IPS-15b (cell line): ENCODE measurements around the gene SUPT4H1.

ENCODE experiments used
- H3K27me3 ChIP-seq: one replicate; pipeline ENCODE4 v1.6.1; 2013; ENCODE audit warnings: low read length; ENCODE audit not compliant: control insufficient read depth, insufficient read depth
- H3K36me3 ChIP-seq: one replicate; pipeline ENCODE4 v1.6.1; 2013; ENCODE audit warnings: low read length; ENCODE audit not compliant: control insufficient read depth, insufficient read depth
- H3K4me1 ChIP-seq: one replicate; pipeline ENCODE4 v1.6.1; 2013; ENCODE audit warnings: mild to moderate bottlenecking, low read length; ENCODE audit not compliant: control insufficient read depth, insufficient read depth
- H3K4me3 ChIP-seq: one replicate; pipeline ENCODE4 v1.5.1; 2013; ENCODE audit warnings: low read depth, low read length
- H3K9ac ChIP-seq: one replicate; pipeline ENCODE4 v1.6.1; 2013; ENCODE audit warnings: low read depth, mild to moderate bottlenecking, low read length
- H3K9me3 ChIP-seq: one replicate; pipeline ENCODE4 v1.6.1; 2013; ENCODE audit warnings: mild to moderate bottlenecking, low read length; ENCODE audit not compliant: control insufficient read depth, insufficient read depth

Gene SUPT4H1

DNA sequence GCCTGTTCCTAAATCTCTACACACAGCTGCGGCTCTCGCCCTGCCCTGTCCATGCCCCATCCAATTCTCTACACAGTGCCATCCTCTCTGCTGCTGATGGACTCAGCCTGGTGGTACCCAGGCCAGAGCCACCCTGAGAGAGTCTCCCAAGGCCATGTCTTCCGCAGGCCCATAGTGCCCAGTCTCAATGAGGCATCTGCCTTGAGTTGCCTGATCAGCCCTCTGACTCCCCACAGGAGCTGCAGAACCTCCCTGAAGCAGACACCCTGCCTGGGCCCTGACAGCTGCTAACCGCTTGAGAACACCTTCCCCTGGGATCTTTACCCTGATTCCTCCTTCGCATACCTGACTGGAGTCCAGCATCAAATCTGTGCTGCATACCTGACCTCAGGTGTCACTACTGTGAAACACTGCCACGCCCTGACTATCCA lies 36.7 kb downstream of the SUPT4H1 start:
- Histone ChIP-seq H3K4me3 (no peak overlapping the region), H3K9me3 (no peaks in the 10 kb centered on the region), H3K36me3 (no peaks in the 10 kb centered on the region), H3K4me1 (no peaks in the 10 kb centered on the region), H3K9ac (no peak overlapping the region), H3K27me3 (no peaks in the 10 kb centered on the region)

DNA sequence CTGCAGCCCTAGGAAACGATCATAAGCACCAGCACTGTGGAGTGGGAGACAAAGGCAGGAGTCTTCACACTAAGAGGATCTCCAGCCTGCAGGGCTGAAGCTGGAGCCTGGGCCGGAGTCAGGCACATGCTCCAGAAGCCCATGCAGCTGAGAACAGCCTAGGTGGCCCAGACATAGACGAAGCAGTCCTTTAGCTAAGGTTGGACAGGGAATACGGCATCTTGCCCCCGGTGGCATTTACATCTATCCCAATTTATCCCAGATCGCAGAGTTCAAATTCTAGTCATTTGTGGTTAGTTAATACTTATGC lies 37.3 kb downstream of the SUPT4H1 start:
- no peaks in the 10 kb centered on the region for H3K36me3 ChIP-seq
- H3K4me3 ChIP-seq = no peak overlapping the region
- no peaks in the 10 kb centered on the region for H3K4me1 ChIP-seq
- no peak overlapping the region for H3K9ac ChIP-seq
- H3K9me3 ChIP-seq = no peaks in the 10 kb centered on the region
- no peaks in the 10 kb centered on the region for H3K27me3 ChIP-seq

DNA sequence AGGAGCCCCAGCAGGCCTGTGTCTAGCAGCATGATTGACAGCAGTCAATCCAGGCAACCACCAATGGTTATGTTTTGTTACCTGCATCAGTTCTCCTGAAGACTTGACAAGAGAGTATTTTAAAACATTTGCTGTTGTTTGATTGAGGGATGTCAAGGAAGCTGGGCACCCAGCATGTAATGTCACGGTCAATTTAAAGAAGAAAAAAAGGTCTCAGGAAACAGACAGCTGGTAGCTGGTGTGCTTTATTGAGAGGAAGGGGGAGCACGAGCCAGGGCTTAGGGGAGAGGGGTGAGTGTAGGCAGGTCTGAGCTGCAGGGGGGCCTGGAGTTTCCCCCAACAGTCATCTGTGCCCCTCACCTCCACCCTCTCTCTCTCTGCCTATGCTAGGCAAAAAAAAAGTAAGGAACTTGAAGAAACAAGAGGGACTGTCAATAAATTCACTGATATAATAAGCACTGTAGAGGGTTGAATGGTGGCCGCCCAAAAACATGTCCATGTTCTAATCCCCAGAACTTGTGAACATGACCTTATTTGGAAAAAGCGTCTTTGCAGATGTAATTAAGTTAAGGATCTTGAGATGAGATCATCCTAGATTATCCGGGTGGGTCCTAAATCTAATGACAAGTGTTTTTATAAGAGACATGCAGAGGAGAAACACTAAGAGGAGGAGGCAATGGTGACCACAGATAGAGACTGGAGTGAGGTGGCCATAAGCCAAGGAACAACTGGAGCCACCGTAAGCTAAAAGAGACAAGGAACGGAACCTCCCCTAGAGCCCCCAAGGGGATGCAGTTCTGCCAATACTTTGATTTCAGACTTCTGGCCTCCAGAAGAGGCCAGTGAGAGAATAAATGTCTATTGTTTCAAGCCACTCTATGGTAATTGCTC lies 37.9 kb downstream of the SUPT4H1 start:
- no peak overlapping the region for H3K4me3 ChIP-seq
- H3K9ac ChIP-seq = no peak overlapping the region
- H3K4me1 ChIP-seq = no peaks in the 10 kb centered on the region
- no peaks in the 10 kb centered on the region for H3K36me3 ChIP-seq
- no peaks in the 10 kb centered on the region for H3K9me3 ChIP-seq
- H3K27me3 ChIP-seq = no peaks in the 10 kb centered on the region

DNA sequence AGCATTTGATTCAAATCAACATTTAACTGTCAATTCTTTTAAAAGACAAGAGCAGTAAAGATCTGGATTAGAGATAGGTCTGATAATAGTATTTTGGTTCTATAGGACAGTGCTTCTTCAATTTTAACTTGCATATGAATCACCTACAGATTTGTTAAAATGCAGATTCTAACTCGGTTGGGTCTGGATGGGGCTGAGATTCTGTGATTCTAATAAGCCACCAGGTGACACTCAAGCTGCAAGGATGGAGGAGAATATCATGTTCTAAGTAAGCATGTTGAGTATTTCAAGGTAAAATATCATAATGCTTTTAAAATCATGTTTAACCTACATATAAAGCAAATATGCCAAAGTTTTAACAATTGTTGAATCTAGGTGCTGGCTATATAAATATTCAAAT lies 39.2 kb downstream of the SUPT4H1 start:
- no peak overlapping the region for H3K4me3 ChIP-seq
- H3K9ac ChIP-seq = no peak overlapping the region
- H3K9me3 ChIP-seq = no peaks in the 10 kb centered on the region
- no peaks in the 10 kb centered on the region for H3K4me1 ChIP-seq
- no peaks in the 10 kb centered on the region for H3K27me3 ChIP-seq
- peaks cover 2% of the 10 kb centered on the region for H3K36me3 ChIP-seq

DNA sequence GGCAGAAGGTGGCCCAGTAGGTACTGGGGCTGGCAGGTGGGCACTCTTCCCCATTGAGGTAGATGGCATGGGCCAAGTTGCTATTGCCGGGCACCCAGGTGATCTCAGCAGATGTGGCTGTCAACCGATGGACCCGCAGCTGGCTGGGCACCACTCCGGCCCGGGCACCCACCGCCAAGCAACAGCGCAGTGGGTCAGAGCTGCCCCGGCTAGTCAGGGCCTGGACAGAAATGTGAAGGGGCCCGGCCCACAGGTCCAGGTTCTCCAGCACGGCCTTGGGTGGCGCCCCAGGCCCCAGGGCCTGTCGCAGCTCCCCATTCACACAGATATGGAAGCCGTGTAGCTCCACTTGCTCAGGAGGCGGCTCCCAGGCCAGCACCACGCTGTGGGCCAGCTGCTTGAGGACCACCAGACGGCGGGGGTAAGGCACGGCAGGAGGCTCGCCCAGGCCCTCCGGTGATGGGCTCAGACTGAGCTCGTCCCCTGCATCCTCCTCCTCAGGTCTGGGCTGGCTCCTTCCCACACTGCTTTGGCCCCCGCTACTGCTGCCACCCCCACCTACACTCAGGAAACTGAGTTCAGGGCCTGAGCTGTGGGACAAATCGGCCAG lies 39.9 kb downstream of the SUPT4H1 start:
- Histone ChIP-seq H3K27me3 (no peaks in the 10 kb centered on the region), H3K36me3 (peaks cover 2% of the 10 kb centered on the region)

DNA sequence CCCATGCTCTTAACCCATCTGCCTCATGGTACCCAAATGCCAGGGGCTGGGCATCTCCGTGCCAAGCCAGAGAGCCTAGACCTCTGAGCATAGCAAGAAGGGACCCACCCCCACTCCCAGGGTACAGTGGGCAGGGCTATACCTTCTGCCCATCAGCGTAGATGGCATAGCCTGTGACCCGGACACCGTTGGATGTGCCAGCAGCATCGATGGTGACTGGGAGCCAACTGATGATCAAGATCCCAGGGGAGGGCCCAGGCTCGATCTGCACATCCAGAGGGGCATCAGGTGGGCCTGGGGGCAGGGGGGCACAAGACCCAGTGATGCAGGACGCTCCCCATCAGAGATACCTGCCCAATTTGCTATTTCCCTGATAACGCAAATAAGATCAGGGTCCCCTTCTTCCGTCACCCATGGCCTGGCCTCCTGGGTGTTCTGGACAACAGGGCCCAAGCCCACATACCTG lies 40.5 kb downstream of the SUPT4H1 start:
- Histone ChIP-seq H3K36me3 (peaks cover 2% of the 10 kb centered on the region), H3K9ac (no peak overlapping the region), H3K4me1 (no peaks in the 10 kb centered on the region), H3K27me3 (no peaks in the 10 kb centered on the region), H3K9me3 (no peaks in the 10 kb centered on the region), H3K4me3 (no peak overlapping the region)

More for the DNA sequence above, 39.9 kb downstream of the SUPT4H1 start:
- Histone ChIP-seq H3K4me3 (no peak overlapping the region), H3K4me1 (no peaks in the 10 kb centered on the region), H3K9ac (no peak overlapping the region), H3K9me3 (no peaks in the 10 kb centered on the region)

DNA sequence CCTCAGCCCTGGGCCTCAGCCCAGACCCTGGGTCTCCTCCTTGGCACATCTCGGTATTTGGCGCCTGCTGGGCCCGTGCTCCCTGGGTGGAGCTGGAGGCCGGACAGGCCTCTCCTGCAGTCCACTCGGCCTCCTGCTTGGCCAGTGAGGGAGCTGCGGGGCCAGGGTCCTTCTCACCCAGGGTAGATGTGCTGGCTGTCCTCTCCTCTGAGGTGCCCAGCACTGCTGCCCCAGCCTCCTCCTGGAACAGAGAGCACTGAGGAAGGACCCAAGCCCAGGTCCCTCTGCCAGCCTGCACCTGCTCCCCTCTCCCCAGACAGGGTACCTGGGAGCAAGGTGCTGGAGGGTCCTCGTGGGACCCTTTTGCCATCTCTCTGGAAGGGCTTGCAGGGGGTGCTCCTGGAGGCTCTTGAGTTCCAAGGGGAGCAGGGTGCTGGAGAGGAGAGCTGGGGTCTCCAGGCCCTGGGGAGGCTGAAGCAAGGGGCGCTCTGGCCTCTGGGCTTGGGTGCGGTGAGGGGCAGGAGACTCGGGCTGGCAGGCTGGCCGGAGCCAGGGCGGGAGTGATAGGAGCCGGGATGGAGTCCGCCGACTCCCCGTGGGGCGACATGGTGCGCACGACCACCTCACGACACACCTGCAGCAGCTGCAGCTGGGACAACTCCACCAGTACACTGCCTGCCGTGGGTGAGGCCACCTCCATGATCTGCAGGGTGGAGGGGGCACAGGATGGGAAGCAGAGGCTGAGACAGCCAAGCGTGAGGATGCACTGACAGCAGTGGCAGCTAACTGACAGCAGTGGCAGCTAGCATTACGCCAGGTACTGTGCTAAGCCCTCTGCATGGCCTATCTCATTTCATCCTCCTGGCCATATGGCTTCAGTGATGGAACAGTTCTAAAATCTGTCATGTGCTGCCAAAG lies 41.2 kb downstream of the SUPT4H1 start:
- H3K4me3 ChIP-seq = no peak overlapping the region
- H3K9ac ChIP-seq = no peak overlapping the region
- H3K27me3 ChIP-seq = no peaks in the 10 kb centered on the region
- H3K36me3 ChIP-seq = peaks cover 2% of the 10 kb centered on the region
- H3K4me1 ChIP-seq = no peaks in the 10 kb centered on the region
- no peaks in the 10 kb centered on the region for H3K9me3 ChIP-seq

DNA sequence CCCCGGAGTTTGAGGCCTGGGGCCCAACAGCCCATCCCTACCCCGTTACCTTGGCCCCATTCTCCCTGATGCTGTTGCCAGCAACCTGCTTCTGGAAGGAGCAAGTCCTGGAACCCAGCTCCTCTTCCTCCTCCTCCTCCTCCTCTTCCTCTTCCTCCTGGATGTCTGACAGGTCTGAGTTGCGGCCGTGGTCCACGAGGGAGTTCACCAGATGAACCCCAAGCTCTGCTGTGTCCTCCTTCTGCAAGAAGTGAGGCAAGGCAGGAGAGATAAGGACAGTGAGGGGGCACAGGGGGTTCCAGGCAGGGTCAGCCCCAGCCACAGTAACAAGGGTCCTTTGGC lies 42.1 kb downstream of the SUPT4H1 start:
- no peaks in the 10 kb centered on the region for H3K27me3 ChIP-seq
- H3K4me3 ChIP-seq = no peak overlapping the region
- no peaks in the 10 kb centered on the region for H3K4me1 ChIP-seq
- peaks cover 2% of the 10 kb centered on the region for H3K36me3 ChIP-seq
- no peak overlapping the region for H3K9ac ChIP-seq
- no peaks in the 10 kb centered on the region for H3K9me3 ChIP-seq

DNA sequence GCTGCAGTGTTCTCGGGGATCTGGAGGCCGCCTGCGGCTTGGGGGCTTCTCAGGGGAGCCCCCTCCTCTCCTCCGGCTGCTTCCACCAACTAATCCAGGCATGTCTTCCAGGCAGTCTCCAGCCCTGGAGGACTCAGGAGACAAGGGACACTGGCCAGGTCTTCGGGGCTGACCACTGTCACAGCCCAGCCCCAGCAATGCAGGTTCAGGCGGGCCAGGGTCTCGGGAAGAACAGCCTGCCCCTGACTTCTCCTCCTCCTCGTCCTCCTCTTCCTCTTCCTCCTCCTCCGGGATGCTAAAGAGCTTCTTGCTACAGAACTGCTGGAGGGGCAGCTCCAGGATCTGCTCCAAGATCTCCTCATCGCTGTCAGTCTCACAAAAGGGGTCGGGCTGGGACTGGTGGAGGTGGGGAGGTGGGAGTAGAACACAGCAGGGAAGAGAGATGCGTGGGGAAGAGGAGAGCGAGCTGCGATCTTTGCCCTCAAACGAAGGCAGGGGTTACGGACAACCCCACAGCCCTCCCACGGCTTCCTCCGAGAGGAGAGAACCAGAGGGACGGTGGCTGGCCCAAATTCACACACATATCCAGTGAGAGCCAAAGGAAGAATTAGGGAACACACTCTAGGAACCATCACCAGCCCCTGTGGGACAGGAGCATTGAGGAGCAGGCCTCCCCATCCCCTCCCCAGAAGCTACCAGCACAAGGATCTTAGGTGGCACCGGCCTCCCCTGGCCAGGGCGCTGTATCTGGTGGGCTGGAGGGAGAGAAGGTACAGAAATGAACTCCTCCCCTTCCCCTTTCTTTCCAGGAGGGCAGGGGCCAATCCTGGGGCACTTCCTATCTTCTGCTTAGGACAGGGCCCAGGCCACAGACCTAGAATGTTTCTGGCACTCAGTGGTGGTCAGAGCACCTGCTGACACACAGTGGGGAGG lies 42.8 kb downstream of the SUPT4H1 start:
- no peaks in the 10 kb centered on the region for H3K9me3 ChIP-seq
- no peak overlapping the region for H3K4me3 ChIP-seq
- no peaks in the 10 kb centered on the region for H3K27me3 ChIP-seq
- H3K36me3 ChIP-seq = peaks cover 5% of the 10 kb centered on the region
- H3K9ac ChIP-seq = no peak overlapping the region
- no peaks in the 10 kb centered on the region for H3K4me1 ChIP-seq

DNA sequence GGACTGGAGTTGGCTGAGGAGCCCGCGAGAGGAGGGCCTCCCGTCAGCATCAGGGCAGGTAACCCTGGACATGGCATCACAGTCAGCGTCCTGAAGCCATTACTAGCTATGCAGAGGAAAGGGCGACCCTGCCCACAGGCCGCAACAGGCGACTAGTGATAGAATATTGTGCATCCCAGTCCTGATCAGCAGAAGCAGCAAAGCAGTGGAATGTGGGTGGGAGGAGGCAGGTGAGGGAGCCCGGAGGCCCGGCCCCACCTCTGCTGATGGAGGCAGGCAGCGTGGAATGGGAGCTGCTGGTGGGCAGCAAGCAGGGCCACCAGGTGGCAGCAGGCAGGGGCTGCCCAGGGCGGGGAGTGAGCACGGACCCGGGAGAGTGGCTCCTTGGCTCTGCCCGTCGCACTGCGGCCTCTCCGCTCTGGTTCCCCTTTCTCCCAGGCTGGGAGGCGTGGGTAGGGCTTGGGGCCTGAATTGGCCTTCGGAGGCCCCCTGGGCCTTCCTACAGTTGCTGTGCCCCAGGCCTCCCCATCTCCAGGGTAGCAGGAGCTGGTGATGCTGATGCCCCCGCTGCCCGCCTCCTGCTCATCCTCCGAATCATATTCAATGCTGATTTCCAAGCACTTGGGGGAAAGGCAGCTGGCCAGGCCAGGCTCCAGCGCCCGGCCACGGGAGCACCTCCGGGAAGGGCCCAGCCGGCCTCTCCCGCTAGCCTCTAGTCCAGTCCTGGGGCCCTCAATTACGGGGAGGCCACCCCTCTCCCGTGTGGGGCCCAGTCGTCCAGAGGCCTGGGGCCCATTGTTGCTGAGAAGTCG lies 43.6 kb downstream of the SUPT4H1 start:
- no peaks in the 10 kb centered on the region for H3K27me3 ChIP-seq
- H3K36me3 ChIP-seq = peaks cover 5% of the 10 kb centered on the region
- peaks cover 5% of the 10 kb centered on the region for H3K4me1 ChIP-seq
- H3K4me3 ChIP-seq = no peak overlapping the region
- H3K9ac ChIP-seq = no peak overlapping the region
- no peaks in the 10 kb centered on the region for H3K9me3 ChIP-seq
